ENCODE measurements around the gene HES1.
"Not testable (repeated sequence)": the region's sequence is repeated elsewhere in the genome, so short reads cannot be mapped to it uniquely, and the experiment has no call there.

Gene HES1

GRCh38 chr3:194128919-194129295 is 7.0 kb upstream of the HES1 start:
- DNase-seq = not testable (repeated sequence)

GRCh38 chr3:194129581-194130133 is 6.3 kb upstream of the HES1 start:
- no peak for DNase-seq

- no peak for DNase-seq
Observed at GRCh38 chr3:194130188-194130587, 5.8 kb upstream of the HES1 start.

GRCh38 chr3:194130807-194131589 is 5.0 kb upstream of the HES1 start:
- DNase-seq = peak; percentile 95

GRCh38 chr3:194132465-194133286 is 3.3 kb upstream of the HES1 start:
- DNase-seq = no peak

GRCh38 chr3:194133661-194134230 is 2.2 kb upstream of the HES1 start:
- peak; percentile 53 for DNase-seq

- peak; percentile 68 for DNase-seq
Observed at GRCh38 chr3:194134231-194134756, 1.7 kb upstream of the HES1 start.

GRCh38 chr3:194134757-194135515 is 1.0 kb upstream of the HES1 start:
- peak; percentile 96 for DNase-seq

- peak; percentile 40 for DNase-seq
Observed at GRCh38 chr3:194135516-194135805, 487 bp upstream of the HES1 start.

GRCh38 chr3:194136519-194137007 is 615 bp downstream of the HES1 start:
- no peak for DNase-seq

GRCh38 chr3:194137008-194137505 is 1.1 kb downstream of the HES1 start:
- peak; percentile 60 for DNase-seq

- peak; percentile 74 for DNase-seq
Observed at GRCh38 chr3:194137506-194138474, 1.8 kb downstream of the HES1 start.

GRCh38 chr3:194138732-194139070 is 2.8 kb downstream of the HES1 start:
- no peak for DNase-seq

GRCh38 chr3:194139071-194139813 is 3.3 kb downstream of the HES1 start:
- DNase-seq = peak; percentile 28

GRCh38 chr3:194139814-194140391 is 4.0 kb downstream of the HES1 start:
- DNase-seq = no peak

GRCh38 chr3:194140520-194141414 is 4.8 kb downstream of the HES1 start:
- DNase-seq = peak; percentile 79

GRCh38 chr3:194141415-194142155 is 5.6 kb downstream of the HES1 start:
- peak; percentile 88 for DNase-seq

Measured in NCI-H345 (cell line).